Activated naive CD8-positive, alpha-beta T cell treated with anti-CD3 and anti-CD28 coated beads, Interleukin-2, amount 50 U/mL, for 16 hours (primary cell): ENCODE data around the gene STK32A.
"Not testable (repeated sequence)": the region's sequence is repeated elsewhere in the genome, so short reads cannot be mapped to it uniquely, and the experiment has no call there.

Experiments
- DNase-seq: peaks from one replicate; pipeline ENCODE4 v3.0.0-alpha.2; 2020; ENCODE audit warnings: low read depth, low spot score

The STK32A gene

DNA sequence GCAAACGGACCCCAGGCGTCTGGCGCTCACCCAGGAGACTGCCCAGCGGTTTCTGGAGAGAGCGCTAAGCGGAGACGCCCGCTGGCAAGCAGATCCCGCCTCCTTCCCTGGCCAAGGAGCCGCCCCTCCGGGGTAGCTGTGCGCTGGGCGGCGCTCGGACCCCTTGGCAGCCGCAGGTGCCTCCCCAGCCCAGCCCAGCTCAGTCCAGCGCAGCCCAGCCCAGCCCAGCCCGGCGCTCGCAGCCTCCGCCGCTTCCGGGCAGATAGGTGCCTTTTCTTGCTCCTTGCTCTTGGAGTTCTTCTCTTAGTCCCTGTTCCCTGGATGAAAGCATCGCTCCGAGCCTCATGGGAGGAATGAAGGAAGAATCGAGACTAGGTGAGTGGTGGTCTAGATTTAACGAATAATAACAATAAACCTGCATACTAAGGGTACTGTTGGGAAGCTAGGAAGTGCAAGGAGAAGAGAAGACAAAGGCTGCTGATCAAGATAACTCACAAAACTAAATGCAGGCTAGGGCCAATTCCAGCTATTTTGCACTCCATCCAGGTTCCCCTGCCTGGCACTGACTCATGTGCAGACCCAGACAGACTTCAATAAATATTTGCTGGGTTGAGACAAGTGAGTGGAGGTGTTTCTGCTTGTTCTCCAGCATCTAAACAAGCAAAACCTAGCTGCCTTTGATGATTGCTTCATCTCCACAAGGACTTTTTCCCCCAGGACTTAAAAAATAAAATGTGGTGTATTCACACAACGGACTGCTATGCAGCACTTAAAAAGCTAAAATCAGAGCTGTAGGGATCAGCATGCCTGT lies at the start of gene STK32A:
Gene STK32A (plus strand): TSS at position 202 of the 811 bp plus-strand sequence. CDS start 4,609 bp downstream, outside the sequence.
- no peak for DNase-seq

DNA sequence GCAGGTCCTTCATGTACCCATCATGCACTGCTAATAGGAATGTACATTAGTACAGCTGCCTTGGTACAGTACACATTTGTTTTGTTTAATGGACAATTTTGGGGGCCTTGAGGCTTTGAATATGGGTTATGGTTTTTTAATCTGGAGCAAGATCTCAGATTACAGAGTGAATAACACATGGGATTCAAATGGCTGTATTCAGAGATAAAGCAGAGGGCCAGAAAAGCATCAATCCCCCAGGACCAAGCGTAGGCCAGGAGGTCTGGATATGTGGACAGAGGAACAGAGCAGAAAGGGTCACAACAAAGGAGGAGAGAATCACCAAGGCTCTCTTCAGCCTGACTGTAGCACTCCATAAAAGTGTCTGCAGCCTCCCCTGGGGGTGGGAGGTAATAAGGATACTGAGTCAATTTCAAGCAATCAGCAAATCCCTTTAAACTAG lies 47.7 kb upstream of the STK32A start:
- DNase-seq: no peak

DNA sequence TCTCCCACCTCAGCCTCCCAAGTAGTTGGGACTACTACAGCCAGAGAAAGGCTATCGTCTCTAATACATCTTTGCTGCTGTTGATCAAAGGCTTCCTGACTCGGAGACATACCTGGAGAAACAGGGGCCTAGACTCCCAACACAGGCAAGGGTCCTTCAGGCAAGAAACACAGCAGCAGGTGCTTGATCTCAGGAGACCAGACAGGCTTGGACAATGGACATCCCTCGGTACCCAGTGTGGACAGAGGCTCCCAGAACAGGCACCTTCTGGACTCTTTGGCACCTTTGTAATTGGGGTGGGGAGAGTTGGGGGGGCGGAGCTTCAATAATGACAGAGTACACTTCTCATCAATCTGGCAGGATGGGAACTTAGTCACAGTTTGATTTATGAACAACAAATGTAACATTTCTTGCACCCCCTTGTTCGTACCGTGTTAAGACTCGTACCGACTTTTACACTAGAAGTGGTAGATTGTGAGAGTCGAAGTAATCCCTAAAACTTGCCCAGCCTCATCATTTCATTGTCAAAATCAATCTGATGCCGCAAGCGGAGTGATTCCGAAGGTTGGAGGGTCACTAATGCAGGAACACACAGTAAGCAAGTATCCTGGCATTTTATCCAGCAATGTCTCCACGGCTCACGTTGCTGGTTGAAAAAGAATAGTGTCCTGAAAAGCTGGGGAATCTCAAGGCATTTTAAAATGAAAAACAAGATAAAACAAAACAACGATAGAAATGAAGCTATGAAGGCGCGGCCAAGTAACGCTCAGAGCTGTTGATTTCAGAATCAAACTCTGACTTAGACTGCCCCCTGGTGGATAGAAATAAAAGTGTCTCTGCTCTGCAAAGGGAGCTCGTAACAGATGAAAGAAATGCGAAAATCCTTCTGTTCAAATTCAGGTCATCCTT lies 46.4 kb upstream of the STK32A start:
- DNase-seq: peak; percentile 7

DNA sequence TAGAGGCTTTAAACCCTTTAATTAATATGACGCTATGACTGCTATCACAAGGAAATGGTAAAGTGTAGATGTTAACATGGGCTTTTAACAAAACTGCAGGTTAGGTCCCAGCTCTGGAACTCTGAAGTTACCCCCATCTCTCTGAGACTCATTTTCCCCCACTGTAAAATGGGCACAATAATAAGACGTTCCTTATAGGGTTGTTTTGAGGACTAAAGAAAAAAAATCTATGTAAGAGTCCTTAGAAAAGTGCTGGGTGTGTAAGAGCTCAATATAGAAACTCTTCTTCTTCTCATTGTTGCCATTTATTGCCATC lies 45.8 kb upstream of the STK32A start:
- no peak for DNase-seq

DNA sequence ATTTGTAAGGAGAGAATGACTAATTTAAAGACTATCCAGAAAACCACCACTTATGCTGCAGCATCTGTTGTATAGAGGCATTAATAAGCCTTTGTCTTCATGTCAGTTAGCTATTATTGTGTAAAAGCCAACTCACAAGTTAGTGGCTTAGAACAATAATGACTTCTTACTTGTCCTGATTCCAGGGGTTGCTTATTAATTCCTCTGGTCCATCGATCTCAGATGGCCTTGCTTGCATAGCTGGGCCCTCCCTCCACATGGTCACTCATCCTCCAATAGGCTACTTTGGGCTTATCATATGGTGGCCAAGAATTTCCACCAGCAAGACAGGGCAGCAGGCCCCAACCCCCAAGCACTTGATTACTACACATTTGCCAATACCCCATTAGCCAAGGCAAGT lies 44.5 kb upstream of the STK32A start:
- DNase-seq: no peak

DNA sequence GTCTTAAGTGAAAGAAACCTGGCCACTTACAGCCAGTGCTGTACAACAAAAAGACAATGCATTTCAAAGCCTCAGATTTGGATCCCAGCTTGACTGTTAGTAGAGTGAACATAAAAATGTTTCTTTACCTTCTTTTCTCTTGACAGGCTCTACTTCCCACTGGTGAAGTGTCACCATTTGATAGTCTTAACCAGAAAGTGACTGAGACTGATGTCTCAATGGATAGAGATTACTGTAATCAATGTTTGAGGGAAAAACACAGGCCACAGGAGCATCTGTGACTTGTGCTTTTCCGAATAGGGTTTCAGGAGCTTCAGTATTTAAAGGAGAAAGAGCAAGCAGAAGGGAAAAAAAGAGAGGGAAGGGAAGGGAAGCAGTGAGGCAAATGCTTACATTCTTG lies 41.7 kb upstream of the STK32A start:
- DNase-seq: no peak

DNA sequence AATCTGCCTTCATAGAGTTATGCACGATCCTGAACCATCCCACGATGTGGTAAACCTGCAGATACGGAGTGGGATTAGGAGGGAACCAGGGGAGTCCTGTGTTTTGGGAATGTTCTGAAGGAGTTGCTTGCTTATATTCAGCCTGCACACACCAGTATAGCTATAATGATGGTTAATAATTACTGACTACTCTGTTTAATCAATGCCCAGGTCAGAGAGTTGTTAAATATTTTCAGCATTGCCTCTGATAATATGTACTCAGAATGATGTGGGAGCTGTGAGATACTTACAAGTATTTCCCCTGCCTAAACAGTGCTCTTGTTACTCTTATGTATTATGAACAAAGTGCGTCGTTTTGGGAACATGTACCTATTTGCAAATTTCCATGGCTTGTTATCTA lies 34.8 kb upstream of the STK32A start:
- no peak for DNase-seq

DNA sequence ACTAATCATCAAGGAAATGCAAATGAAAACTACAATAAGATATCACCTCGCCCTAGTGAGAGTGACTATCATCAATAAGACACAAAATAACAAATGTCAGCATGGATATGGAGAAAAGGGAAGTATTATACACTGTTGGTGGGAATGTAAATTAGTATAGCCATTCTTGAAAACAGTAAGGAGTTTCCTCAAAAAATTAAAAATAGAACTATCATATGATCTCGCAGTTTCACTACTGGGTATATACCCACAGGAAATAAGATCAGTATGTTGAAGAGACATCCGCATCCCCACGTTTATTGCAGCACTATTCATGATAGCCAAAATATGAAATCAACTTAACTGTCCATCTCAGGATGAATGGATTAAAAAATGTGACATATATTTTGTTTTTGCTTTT lies 31.6 kb upstream of the STK32A start:
- DNase-seq: no peak

DNA sequence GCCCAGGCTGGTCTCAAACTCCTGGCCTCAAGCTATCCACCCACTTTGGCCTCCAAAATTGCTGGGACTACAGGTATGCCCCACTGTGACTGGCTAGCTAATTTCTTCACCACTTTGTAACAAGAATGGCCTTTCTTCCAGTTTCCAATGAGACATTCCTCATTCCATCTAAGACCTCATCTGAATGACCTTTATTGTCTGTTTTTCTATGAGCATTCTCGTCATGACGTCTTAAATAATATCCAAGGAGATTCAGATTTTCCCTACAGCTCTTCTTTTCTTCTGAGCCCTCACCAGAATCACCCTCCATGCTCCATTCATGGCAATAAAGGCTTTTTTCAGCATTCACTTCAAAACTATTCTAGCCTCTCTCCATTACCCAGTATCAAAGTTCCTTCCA lies 30.2 kb upstream of the STK32A start:
- no peak for DNase-seq

DNA sequence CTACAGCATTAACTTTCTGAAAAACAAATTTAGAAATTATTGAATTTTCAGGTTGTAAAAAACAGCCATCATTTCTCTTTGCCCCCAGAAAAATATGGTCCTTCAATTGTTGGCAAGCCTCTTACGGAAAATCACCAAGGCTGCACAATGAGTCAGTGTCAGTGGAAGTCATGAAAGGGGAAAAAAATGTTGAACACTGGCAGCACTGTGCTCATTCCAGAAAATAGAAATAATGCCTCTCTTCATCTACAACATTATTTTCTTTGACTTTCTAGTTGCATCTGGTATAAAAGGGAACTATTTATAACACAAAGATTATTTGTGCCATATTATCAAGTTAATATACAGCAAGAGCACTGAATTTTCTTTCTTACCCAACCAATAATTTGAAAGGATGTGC lies 26.7 kb upstream of the STK32A start:
- DNase-seq: no peak

DNA sequence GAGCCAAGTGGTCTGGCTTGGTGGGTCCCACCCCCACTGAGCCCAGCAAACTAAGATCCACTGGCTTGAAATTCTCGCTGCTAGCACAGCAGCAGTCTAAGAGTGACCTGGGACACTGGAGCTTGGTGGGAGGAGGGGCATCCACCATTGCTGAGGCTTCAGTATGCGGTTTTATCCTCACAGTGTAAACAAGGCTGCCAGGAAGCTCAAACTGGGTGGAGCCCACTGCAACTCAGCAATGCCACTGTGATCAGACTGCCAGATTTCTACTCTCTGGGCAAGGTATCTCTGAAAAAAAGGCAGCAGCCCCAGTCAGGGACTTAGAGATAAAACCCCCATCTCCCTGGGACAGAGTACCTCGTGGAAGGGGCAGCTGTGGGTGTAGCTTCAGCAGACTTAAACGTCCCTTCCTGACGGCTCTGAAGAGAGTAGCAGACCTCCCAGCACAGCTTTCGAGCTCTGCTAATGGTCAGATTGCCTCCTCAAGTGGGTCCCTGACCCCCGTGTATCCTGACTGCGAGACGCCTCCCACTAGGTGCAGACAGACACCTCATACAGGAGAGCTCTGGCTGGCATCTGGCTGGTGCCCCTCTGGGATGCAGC lies 18.2 kb upstream of the STK32A start:
- DNase-seq: no peak

DNA sequence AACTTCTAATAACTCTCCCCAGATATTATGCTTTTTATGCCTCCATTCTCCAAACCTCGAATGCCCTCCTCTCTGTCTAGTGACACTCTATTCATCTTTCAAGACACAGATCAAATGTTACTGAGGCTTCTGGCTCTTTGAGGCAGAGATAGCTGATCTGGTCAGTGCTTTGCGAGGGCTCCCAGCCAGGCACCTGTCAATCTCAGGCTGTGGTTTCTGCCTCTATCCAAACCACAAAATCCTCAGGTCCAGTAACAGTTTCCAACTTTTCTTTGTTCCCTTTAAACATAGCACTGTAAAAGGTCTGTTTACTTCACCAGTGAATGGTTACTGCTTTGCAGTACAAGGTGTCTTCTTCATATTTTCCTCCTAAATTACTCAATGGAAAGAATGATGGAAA lies 11.5 kb upstream of the STK32A start:
- no peak for DNase-seq

DNA sequence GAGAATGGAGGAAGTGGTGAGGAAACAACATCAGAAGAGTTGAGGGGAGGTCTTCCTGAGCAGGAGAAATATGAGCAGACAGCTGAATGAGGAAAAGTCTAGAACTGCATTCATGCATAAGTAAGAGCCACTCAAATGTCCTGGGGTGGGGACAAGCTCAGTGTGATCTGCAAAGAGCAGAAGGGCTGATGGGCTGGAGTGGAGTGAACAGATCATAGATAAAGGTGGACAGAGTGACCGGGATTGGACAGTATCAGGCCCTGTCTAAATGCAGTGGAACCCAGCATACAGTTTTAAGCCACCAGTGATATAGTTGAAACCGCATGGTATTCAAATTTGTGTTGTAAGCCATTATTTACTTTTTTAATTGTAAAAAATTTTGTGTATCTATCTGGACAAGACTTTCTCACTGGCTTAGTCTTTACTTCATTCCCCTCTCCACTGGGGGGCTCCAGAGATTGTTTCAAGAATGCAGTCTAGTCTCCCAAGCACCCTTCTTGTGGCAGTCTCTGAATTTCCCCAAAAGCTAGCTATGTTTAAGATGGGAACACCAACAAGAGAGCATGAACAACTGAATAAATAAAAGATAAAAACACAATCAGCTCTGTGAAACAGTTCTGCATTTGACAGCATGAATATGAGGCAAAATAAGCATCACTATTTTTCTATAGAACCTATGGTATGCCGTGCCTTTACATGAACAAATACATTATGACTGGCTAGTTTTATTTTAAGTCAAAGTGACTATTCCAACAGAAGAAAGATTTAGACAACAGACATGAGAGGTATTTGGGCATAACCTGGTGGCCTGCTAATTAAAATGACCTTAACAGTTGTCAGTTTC lies 10.7 kb upstream of the STK32A start:
- no peak for DNase-seq

DNA sequence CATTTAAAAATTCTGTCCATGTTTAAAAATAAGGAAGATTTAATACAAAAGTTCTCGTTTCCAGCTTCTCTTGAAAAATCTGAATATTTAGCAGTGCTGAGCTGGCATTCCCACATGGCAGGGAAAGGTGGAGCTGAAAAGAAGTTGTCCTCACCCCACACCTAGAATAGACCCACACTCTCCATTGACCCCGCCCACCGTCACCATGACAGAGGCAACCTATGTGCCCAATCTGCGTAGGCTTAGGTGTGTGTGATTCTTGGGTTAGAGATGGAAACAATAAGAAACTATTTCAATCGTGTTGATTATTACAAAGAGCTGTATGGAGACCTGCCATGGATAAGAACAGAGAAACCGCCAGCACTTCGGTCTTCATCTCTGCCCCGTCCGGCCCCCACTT lies 8.9 kb upstream of the STK32A start:
- no peak for DNase-seq

DNA sequence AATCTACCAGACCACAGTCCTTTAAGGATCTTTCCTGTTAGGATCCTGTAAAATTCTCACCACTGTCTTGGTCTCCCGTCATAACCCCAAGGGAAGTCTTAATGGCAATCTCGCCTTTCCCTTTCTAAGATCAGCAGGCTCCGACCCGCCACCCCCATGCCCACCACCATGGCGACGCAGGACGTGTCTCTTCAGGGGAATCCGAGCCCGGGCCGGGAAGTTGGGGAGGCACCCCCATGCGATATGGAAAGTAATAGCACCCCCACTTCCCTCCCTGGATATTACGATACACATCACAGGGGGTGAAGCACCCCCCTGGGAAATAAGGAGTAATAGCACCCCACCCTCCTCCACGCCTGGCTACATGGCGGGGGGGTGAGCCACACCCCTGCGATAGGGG lies 8.3 kb upstream of the STK32A start:
- no peak for DNase-seq

DNA sequence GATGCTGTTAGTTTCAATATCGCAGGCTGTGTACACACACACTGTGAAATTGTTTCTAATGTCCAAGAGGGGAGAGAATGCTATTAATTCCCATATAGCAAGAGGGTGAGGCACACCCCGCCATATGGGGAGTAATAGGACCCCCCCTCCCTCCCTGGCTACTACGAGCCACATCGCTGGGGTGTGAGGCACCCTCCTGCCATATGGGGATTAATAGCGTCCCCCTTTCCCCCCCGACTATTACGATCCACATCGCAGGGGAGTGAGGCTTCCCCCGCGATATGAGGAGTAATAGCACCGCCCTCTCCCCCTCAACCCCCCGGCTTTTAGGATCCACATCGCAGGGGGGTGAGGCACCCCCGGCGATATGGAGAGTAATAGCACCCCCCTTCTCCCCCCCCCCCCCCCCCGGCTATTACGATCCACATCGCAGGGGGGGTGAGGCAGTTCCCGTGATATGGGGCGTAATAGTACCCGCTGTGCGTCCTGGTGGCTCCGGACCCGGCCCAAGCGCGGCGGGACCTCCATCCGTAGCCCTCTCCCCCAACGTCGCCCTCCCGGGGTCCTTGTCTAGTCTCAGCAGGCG lies 494 bp upstream of the STK32A start:
- no peak for DNase-seq

DNA sequence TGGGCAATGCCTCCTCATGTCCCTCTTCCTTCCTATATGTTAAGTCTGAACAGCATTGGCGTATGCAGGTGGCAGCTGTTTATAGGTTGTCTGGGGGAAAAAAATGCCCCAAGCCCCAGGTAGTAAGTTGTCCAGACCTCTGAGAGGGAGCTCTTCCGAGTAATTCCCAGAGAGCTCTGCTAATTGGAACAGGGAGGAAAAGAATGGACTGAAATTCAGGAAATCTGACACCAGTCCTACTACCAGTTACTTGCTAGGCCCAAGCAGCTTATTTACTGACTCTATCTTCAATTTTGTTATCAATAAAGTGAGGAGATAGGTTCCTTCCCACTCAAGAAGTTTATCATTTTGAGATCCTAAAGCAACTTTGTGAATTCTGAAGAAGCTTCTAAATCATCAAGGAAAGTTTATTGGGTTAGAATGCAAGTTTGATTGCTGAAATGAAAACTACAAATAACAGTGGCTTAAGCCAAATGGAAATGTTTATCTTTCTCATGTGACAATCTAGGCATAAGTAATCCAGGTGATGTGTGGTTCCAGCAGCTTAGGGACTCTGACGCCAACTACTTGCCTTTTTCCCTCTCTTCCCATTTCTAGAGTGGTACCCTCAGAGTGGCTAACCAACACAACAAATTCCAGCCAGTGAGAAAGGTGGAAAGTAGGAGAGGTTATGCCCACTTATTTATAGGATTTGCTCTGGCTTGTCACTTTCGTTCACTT lies 5.6 kb downstream of the STK32A start:
- no peak for DNase-seq

DNA sequence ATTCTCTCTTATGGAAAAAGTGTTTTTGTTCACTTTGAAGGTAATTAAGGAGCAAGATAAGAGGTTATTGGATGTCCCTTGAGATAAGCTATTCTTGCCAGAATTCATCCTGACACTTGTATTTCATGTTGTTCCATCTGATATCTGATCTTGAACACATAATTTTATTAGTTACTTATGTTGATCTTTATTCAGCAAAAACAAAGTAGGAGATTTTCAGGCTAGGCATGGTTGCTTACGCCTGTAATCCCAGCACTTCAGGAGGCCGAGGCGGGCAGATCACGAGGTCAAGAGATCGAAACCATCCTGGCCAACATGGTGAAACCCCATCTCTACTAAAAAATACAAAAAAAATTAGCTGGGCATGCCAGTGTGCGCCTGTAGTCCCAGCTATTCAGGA lies 8.4 kb downstream of the STK32A start:
- not testable (repeated sequence) for DNase-seq

DNA sequence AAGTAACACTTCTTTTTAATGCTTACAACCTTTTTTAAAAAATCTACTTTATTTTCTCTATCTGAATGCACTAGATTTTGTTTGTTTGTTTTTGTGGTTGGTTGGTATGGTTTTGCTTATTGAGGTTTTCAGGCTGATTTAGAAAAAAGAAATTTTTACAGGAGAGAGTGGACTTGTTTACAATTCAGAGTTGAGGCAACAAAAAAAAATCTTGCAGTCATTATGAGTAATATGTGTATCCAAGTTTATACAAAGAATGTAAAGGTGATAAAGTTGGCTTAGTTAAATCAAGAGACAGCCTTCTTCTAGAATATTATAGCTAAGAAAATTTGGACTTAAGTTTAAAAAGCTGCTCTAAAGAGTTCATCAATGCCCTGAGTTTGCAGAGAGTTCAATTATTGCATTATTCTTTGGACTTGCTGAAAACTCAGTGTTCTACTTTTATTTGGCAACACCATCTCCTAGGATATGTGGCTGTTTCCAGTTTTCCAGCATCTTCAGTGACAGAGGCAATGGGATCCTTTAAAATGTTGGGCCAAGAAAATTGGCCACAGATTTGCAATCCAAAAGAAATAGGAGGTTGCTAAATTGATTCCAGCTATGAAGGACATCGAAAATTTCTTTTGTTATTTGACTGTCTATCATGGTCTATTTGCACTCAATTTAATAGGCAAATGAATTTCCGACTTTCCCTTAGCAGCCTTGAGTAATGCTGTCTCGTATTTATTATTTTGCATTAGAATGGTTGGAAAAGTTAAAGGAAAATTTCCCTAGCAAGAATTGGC lies 10.7 kb downstream of the STK32A start:
- DNase-seq: no peak

DNA sequence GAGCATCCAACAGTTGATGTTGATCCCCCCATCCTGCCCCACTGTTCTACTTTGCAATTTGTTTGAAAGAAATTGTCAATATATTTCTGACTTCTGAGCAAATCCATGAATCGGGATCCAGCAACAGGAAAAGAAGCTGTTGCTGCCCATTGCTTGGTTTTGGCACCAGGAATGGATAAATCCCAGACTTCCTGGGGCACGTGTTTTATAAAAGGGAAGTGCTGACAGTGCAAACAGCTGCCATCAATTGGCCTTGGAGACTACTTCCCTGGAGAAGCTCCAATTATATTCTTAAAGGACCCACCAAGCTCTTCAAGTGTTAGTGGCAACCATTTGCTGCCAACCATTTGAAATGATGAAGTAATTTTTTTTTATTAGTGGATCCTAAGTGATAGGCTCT lies 13.7 kb downstream of the STK32A start:
- DNase-seq: no peak
